Stimulated activated CD8-positive, alpha-beta memory T cell treated with anti-CD3 and anti-CD28 coated beads, Interleukin-4, amount 100 ng/mL, for 48 hours (primary cell): Measurements from ENCODE around the gene CMTM4.
A peak's percentile ranks its signal among the peaks of the same experiment; 100 is the strongest.
"Not testable (repeated sequence)": the region's sequence is repeated elsewhere in the genome, so short reads cannot be mapped to it uniquely, and the experiment has no call there.

Experiments
- DNase-seq: peaks from one replicate; pipeline ENCODE4 v3.0.0-alpha.2; 2020

CMTM4 gene

GRCh38 chr16:66611911-66612310 is 84.6 kb downstream of the CMTM4 start:
- DNase-seq = not testable (repeated sequence)

GRCh38 chr16:66610111-66610820 is 86.3 kb downstream of the CMTM4 start:
- DNase-seq = no peak

- DNase-seq = no peak
Observed at GRCh38 chr16:66609139-66609510, 87.4 kb downstream of the CMTM4 start.

- peak; percentile 93 for DNase-seq
Observed at GRCh38 chr16:66608241-66609138, 88.1 kb downstream of the CMTM4 start.

- DNase-seq = no peak
Observed at GRCh38 chr16:66605979-66606751, 90.4 kb downstream of the CMTM4 start.

GRCh38 chr16:66605177-66605978 is 91.2 kb downstream of the CMTM4 start:
- DNase-seq = peak; percentile 53

- DNase-seq = peak; percentile 83
Observed at GRCh38 chr16:66604376-66605176, 92.0 kb downstream of the CMTM4 start, which contains the start of gene CMTM3. Gene CMTM3 (plus strand): TSS chr16:66604704. CDS start chr16:66604806, 102 bp downstream.

GRCh38 chr16:66603537-66604375 is 92.8 kb downstream of the CMTM4 start:
- peak; percentile 75 for DNase-seq

- no peak for DNase-seq
Observed at GRCh38 chr16:66601471-66601870, 95.1 kb downstream of the CMTM4 start.

GRCh38 chr16:66600477-66600876 is 96.1 kb downstream of the CMTM4 start:
- DNase-seq = no peak

GRCh38 chr16:66599726-66600125 is 96.8 kb downstream of the CMTM4 start:
- no peak for DNase-seq

- no peak for DNase-seq
Observed at GRCh38 chr16:66598111-66598510, 98.4 kb downstream of the CMTM4 start.

GRCh38 chr16:66596986-66597848 is 99.3 kb downstream of the CMTM4 start:
- DNase-seq = no peak

GRCh38 chr16:66596559-66596958 is 100.0 kb downstream of the CMTM4 start:
- not testable (repeated sequence) for DNase-seq

- no peak for DNase-seq
Observed at GRCh38 chr16:66594739-66595138, 101.8 kb downstream of the CMTM4 start.

GRCh38 chr16:66592814-66593213 is 103.7 kb downstream of the CMTM4 start:
- DNase-seq = no peak

GRCh38 chr16:66592241-66592640 is 104.3 kb downstream of the CMTM4 start:
- DNase-seq = no peak

- no peak for DNase-seq
Observed at GRCh38 chr16:66591018-66591417, 105.5 kb downstream of the CMTM4 start.

GRCh38 chr16:66590322-66590721 is 106.2 kb downstream of the CMTM4 start:
- DNase-seq = no peak
